Choroid plexus epithelial cell (primary cell): ENCODE data around the gene APOA1.
A peak's percentile ranks its signal among the peaks of the same experiment; 100 is the strongest.

Experiments used
- DNase-seq: peaks from one replicate; pipeline ENCODE4 v3.0.0-alpha.2; 2010; ENCODE audit warnings: low read depth
- H3K4me3 ChIP-seq: 2 replicates; pipeline ENCODE4 v1.5.1; 2011; ENCODE audit warnings: low read depth, mild to moderate bottlenecking, control low read depth, low read length, moderate library complexity
- TF ChIP-seq, protein P1 (sequence below): conservative IDR thresholded peaks from 2 replicates; pipeline ENCODE4 v1.5.1; 2011; ENCODE audit warnings: low read depth, mild to moderate bottlenecking, control low read depth, inconsistent platforms, low read length, moderate library complexity

APOA1 gene

DNA sequence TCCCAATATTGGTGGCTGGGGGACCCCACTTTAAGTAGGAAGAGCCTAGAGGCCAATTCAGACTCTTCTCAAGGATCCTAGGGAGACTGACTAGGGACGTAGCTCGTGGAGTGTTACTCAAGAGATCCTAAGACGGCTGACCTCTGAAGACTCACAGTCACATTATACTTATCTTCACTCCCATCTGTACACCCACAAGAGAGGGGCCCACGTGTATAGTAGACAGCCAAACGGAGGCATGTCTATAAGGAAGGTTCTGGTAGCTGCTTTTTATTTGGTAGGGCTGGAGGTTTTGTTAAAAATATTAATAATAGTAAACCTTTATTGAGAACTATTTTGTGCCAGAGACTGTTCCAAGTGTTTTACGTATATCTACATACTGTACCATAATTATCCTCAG, 22.9 kb upstream of the APOA1 start:
- no peak for DNase-seq
- H3K4me3 ChIP-seq, result no peak overlapping the region
- TF ChIP-seq, protein P1, sequence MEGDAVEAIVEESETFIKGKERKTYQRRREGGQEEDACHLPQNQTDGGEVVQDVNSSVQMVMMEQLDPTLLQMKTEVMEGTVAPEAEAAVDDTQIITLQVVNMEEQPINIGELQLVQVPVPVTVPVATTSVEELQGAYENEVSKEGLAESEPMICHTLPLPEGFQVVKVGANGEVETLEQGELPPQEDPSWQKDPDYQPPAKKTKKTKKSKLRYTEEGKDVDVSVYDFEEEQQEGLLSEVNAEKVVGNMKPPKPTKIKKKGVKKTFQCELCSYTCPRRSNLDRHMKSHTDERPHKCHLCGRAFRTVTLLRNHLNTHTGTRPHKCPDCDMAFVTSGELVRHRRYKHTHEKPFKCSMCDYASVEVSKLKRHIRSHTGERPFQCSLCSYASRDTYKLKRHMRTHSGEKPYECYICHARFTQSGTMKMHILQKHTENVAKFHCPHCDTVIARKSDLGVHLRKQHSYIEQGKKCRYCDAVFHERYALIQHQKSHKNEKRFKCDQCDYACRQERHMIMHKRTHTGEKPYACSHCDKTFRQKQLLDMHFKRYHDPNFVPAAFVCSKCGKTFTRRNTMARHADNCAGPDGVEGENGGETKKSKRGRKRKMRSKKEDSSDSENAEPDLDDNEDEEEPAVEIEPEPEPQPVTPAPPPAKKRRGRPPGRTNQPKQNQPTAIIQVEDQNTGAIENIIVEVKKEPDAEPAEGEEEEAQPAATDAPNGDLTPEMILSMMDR, result no peak

DNA sequence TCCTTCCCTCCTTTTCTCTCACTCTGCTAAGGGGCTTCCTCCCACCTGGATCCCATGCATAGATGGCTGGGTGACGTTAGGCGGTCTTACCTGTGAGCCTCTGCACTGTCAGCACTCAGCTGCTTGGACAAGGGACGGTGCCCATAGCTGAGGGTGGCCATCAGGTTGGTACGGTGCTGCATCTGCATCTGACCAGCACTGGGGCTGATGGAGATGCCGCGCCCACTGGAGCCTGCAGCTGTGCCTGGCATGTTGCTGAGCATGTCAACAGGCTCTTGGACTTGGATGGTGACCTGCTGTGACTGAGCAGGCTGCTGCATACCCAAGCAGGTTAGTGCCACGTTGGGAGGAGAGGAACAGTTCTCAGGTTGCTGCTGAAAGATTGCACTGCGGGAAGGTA, 21.8 kb upstream of the APOA1 start:
- TF ChIP-seq, protein P1, result no peak
- H3K4me3 ChIP-seq, result no peak overlapping the region
- no peak for DNase-seq

DNA sequence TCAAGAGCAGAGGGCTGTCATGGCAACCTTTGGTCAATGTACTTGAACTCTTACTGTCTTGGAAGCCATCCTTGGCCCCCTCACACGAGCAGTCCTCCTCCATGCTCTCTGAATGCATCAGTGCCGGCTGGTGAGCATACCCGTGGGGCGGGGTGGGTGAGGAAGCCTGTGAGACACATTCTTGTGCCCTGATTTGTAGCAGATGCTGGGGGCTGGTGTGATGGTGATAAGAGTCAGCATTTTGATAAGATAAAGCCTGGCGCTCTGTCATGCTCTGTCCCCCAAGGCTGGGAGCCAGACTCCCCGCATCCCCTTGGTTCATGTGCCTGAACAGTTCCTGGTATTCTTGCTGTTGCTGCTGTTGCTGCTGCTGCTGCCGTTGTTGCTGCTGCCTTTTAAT, 20.5 kb upstream of the APOA1 start:
- TF ChIP-seq, protein P1, result no peak
- no peak for DNase-seq
- no peak overlapping the region for H3K4me3 ChIP-seq

DNA sequence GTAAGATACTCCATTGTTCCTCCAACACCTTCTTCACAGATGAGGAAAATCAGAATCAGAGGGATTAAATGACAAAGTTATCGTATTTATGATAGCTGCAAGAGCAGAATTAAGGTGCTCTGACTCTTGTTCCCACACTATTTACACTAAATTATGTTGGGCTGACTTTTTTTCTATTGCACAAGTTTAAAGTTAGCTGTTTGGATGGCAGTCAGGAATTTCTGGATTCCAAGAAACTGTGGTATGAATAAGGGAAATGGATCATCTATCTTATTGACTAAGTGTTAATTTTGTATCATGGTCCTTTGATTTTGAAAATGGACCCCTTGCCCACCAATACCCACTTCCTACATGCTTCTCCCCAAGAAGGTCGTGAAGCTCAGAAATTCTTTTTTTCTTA, 19.9 kb upstream of the APOA1 start:
- TF ChIP-seq, protein P1, result no peak
- H3K4me3 ChIP-seq, result no peak overlapping the region
- peak; percentile 7 for DNase-seq

DNA sequence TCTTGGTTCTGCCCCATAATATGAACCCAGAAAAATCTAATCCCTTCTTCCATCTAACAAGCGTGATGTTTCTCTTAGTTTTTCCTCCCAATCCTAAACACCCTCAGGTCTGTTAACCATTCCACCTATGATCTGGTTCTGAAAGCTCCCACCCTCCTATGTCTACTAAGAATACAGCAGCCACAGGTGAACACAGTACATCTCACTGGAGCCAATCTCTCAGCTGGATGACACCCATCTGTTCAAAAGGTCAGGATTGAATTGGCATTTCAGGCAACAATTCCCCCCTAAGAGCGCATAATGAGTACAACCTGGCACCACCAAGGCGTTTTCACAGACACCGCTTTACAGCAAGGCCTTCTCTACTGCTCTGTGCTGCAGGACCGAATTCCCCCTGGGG, 19.0 kb upstream of the APOA1 start:
- H3K4me3 ChIP-seq, result no peak overlapping the region
- TF ChIP-seq, protein P1, result no peak
- DNase-seq, result no peak

DNA sequence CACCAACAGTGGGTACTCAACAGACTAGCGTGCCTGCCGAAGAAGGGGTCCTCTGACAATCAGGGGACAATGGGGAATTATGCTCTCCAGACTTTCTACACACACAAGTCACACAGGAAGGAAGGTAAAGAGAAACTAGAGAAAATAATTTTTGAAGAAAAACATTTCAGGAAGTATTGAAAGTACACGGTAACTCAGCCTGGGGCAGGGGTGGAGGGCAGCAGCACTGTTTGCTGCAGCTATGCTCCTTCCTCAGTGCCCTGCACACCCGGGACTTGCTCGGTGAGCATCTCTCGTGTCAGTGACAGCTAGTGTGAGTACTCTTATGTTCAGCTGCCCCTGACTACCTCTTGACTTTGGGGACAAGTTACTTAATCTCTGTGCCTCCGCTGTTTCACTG, 18.0 kb upstream of the APOA1 start:
- no peak for DNase-seq
- H3K4me3 ChIP-seq, result no peak overlapping the region
- TF ChIP-seq, protein P1, result no peak

DNA sequence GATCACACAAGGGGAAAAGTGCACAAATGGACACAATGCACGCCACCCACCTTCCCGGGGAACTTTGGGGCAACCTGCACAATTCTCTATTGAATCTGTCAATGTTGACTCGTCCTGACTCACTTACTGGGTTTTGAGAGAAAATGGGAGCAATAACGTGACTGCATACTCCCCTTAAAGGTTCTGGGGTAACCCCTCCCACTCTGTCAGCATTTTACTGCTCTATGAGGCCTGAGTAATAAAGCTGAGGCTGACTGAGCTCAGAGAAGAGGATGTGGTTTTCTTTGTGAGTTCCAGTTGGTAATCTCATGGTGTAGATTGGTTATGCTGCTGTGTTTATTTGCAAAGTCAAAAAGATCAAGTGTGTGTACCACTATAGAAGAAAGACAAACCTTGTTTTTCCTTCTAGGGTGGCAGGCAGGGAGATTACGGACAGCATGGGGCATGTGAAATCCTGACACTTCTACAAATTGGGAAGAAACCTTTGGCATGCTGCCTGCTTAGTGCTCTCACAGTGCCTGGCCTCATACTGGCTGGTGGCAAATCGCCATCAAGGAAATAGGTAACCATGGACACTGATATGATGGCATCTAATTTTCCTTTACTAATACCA, 16.1 kb upstream of the APOA1 start:
- TF ChIP-seq, protein P1, result no peak
- no peak overlapping the region for H3K4me3 ChIP-seq

More for the DNA sequence above, 16.1 kb upstream of the APOA1 start:
- peak; percentile 92 for DNase-seq
